Left cardiac atrium (tissue), 4 donors: ENCODE measurements around the gene CBFA2T3. TPM values are rescaled to one million over a fixed set of nuclear protein-coding genes. Genes with fewer than 3 reads are reported as not detected.
"Not testable (repeated sequence)": the region's sequence is repeated elsewhere in the genome, so short reads cannot be mapped to it uniquely, and the experiment has no call there.

Source experiments
- ATAC-seq, 2 donors: fragments of 200-7000 bp; cut with Tn5 transposase; one replicate each; pipeline ENCODE4 v1.9.1; 2020; ENCODE audit warnings: mild to moderate bottlenecking in 2 of 2, moderate library complexity in 2 of 2
- DNase-seq: peaks from one replicate; pipeline ENCODE4 v3.0.0-alpha.2; 2020
- intact Hi-C, 2 donors: fragments of 100-400 bp; cut with DNase I; formaldehyde crosslinking; loops; one replicate each; pipeline versions ENCODE4 v1.14.1 to v1.15.1; 2022 to 2023
- total RNA-seq, 2 donors: library from RNA; stranded (reverse); fragmentation: NEBNext Ultra II Directional; extraction: Animal tissue kit (Norgen Biotek cat#: 25700); gene quantifications; one replicate each; pipeline ENCODE4 v1.2.1, GENCODE V29; 2021
- donor health status: DM: no; HTN: yes; CAD: no.
- donor health status: DM: no; HTN: yes; CAD: no; lungs with severe emphysema.
- donor health status: DM: yes; HTN: yes; CAD: no.
- donor health status: Dilated cardiomyopathy.

The CBFA2T3 gene
- total RNA-seq, 2 donors from 2014 or later: 6.5 to 6.6 TPM

DNA sequence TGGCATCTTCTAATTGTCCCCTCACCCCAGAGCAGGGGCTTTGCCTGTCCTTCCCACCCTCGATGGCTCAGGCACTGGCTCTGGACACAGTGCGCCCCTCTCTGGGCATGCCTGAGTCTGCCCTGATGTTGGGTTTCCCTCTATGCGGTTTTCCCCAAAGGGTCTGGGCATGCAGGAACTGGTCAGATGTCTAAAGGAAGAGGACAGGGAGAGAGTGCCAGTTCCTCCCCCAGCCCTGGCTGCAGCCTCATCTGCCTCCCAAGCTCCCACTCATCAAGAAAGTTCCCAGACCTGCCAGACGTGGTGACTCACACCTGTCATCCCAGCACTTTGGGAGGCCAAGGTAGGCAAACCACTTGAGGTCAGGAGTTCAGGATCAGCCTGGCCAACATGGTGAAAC lies 69.2 kb downstream of the CBFA2T3 start:
- DNase-seq (no peak), ATAC-seq (no peak)
- intact Hi-C loops: no loop called here

DNA sequence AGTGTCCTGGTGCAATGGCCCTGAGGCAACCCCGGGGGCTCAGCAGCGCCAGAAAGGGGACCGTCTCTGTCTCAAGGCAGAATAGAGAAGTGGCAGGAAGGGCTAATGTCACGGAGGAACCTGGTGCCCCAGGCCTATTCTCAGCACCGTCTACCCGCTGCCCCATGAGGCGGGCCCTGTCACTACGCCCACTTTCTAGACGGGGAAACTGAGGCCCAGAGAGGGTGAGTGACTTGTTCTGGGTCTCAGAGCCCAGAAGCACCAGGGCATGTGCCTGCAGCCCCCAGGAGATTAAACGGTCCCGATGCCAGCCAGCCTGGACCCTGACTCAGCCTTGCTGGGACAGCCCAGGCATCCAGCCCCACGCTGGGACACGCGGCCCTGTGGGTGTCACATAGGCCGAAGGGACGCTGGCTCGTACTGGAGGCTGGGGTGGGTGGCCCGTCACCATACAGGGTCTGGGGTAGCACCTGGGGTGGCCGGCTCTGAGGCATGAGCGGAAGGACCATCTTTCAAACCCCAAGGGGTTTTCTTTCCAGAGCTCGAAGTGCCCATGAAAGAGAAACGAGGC lies 70.4 kb downstream of the CBFA2T3 start:
- intact Hi-C loops: no loop called here
- DNase-seq: no peak
- ATAC-seq: no peak

DNA sequence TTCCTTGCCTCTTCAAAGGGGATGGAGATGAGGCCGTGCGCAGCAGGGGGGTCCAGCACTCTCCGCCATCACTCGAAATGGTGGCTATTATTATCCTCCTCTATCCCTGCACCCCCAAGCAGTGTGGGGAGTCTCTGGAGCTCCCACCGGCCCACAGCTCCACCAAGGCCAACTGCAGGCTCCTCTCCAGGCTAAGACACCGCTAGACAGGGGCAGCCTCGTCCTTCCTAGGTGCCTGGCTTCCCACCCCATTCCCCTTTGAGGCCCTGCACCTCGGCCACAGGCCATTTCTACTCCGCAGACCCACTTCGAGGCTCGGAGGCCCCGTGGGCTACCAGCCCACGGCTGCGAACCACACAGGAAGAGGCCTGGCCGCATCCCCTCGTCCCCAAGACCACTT lies 71.0 kb downstream of the CBFA2T3 start:
- intact Hi-C loops: no loop called here
- ATAC-seq (no peak), DNase-seq (no peak)

DNA sequence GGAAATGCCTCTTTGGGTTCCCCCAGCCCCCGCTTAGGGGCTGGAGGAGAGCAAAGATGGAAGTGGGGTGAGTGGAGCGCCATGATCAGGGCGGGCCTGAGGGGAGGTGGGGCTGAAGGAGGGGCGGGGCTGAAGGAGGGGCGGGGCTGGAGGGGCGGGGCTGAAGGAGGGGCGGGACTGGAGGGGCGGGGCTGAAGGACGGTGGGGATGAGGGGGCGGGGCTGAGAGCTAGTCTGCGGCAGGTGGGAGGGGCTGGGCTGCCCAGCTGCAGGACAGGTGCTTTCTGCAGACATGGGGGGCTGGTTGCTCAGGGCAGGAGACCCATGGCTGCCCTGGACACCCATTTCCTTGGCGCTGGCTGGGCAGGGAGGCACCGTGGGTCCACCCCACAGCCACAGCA lies 71.4 kb downstream of the CBFA2T3 start:
- intact Hi-C loops: no loop called here
- DNase-seq (no peak), ATAC-seq (no peak)

DNA sequence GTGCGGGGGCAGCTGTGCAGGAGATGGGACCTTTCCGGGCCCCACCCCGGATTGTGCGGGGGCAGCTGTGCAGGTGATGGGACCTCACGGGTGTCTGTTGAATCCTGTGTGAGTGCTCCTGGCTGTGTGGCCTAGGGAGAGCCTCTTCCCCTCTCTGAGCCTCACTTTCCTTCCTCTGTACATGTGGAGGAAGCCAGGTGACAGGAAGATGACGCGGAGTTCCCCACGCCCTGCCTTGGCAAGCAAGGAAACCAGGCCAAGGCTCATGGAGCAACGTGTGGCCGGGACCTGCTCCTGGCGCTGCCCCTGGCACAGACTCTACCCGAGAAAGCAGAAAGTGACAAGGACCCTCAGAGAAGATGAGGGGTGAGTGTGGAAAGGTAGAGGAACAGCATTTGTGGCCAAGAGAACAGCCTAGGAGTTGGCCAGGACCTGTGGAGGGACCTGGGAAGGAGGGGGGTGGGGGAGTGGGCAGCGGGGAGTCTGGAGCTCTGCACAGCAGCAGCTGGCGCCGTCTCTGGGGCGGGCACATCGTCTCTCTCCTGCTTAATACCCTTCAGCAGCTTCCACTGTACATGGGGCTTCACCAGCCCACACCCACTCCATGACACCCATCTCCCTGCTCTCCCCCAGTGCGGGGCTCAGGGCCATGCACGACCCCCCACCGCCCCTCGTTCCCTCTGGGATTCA lies 72.2 kb downstream of the CBFA2T3 start:
- DNase-seq: no peak
- ATAC-seq: no peak
- intact Hi-C loops: no loop called here

DNA sequence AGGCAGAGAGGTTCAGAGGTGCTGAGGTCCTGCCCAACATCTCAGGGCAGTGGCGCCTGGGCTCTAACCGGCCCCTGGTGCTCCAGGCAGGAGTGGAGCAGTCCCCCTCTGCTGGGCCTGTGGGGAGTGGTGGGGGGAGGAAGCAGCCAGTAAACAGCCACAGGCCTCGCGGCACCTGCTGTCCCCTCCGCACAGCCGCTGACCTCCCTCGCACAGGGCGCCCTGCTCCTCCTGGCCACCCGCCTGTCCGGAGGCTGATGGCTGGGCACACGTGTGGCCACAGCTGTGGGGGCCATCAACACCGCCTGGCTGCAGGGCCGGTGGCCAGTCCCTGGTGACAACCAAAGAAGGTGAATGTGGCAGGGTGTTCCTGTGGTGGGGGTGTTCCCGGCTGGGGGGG lies 73.7 kb downstream of the CBFA2T3 start:
- DNase-seq (no peak), ATAC-seq (no peak)
- intact Hi-C loops: loop anchor here in 1 of 2 donors (2.0 kb wide), 1 partner anchor 32 kb away; no protein-coding TSS in a partner anchor

DNA sequence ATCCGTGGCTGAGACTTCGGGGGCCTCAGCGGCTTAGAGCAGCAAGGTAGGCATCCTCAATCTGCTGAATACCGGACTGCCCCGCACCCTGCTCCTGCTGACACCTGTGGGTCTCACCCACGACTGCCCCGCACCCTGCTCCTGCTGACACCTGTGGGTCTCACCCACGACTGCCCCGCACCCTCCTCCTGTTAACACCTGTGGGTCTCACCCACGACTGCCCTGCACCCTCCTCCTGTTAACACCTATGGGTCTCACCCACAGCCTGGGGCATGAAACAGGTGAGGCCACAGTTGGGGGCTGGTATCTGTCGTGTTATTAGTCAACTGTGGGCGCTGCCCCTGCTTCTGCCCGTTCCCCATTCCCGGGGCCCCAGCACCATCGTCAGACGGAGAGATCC lies 74.3 kb downstream of the CBFA2T3 start:
- DNase-seq: no peak
- intact Hi-C loops: loop anchor here in 1 of 2 donors (2.0 kb wide), 1 partner anchor 32 kb away; no protein-coding TSS in a partner anchor
- no peak for ATAC-seq

DNA sequence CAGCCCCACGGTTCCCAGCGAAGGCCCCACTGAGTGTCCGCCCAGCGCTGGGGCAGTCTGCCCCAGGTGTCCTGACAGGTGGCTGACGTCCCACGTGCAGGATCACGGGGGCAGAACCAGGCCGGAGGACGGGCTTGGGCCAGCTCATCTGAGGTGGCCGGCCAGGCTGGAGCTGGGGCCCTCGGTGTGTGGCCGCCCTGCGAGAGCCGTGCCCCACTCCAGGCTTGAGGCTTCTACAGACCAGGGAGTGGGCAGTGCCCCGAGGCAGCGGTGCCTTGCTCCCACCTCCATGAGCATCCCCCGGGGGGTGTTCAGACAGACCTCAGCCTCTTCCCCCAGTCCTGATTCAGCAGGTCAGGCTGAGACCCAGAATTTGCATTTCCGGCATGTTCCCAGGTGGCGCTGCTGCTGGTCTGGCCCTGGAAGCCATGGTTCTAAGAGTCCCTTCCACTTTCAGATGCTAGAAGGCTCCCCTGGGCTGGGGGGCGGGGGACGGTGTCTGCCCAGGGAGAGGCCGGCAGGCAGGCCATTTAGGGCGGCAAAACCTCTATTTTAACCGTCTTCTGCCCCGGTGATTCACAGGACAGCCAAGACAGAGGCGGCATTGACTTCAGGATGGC lies 75.2 kb downstream of the CBFA2T3 start:
- no peak for DNase-seq
- intact Hi-C loops: loop anchor here in 1 of 2 donors (2.0 kb wide), 1 partner anchor 31 kb away; no protein-coding TSS in a partner anchor
- no peak for ATAC-seq

DNA sequence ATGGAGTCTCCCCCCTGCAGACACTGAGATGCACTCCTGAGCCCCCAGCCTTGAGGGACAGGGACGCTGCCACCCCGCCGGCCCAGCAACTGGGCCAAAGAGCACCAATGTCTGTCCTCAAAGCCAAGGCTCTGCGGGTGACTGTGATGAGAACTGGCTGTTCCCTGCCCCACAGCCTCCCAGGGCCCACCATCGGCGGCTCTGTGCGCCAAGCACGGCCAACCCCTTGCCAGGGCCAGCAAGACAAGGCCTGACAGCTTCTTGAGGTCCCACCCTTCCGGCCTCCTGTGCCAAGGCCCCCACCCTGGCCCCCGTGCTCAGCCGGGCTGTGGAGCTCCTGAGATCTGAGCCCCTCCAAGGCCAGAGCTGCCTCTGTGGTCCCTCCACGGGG lies 76.3 kb downstream of the CBFA2T3 start:
- no peak for ATAC-seq
- DNase-seq: no peak
- intact Hi-C loops: no loop called here

DNA sequence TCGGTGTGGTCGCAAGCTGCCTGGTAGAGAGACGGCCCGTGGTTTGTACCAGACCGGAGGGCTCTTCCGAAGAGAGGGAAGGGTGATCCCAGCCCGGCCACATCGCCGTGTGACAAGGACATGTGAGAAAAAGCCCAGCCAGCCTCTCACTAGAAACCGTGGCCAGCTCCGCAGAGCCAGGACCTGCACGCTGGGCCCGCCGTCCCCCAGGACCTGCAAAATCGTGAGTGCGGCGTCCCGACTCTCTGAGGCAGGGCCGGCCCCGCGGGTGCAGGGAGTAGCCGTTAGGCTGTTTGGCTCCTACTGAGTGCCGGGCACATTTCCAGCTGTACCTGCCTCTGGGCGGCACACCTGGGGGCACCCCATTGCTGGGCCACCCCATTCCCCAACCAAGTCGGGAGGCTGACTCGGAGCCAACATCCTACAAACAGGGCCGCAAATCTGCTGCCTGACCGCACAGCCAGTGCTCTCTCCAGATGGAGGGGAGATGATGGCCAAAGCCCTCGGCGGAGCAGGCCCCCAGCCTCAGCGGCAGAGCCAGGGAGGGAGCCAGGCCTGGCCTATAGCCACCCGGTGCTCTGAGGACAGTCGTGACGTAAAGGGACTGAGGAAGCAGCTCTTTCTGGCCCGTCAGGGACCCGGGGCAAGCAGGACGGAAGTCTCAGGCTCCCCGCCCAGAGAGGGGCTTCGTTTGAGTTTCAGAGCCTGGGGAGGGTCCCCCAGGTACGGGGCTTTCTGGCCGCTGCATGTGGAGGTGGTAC lies 76.9 kb downstream of the CBFA2T3 start:
- DNase-seq: no peak
- no peak for ATAC-seq
- intact Hi-C loops: no loop called here

DNA sequence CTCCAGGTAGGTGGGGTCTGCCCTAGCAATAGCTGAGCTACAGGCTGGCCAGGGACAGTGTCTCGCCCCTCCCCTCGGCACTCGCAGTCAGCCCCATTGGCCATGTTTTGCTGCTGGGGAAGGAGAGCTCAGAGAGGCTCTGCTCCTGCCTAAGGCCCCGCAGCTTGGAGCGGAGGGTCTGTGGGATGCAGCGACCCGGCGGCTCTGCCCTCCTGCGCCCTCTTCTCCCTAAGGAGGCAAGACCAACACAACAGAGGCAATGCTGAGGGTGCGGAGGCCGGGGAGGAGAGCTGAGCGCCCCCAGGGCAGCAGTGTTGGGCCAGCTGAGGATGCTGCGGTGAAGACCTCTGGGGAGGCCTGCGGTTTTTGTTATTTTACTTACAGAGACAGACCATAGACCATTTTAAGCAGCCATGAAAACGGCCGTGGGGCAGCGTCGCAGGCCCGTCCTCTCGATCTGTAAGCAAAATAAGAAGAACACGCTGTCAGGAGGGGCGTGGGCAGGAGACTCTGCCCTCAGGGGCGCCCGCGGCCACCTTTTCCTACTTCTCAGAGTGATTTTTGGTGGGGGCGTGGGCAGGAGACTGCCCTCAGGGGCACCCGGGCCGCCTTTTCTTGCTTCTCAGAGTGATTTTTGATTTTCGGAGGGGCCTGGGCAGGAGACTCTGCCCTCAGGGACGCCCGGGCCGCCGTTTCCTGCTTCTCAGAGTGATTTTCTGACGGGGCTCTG lies 79.1 kb downstream of the CBFA2T3 start:
- no peak for ATAC-seq
- intact Hi-C loops: no loop called here
- DNase-seq: no peak

DNA sequence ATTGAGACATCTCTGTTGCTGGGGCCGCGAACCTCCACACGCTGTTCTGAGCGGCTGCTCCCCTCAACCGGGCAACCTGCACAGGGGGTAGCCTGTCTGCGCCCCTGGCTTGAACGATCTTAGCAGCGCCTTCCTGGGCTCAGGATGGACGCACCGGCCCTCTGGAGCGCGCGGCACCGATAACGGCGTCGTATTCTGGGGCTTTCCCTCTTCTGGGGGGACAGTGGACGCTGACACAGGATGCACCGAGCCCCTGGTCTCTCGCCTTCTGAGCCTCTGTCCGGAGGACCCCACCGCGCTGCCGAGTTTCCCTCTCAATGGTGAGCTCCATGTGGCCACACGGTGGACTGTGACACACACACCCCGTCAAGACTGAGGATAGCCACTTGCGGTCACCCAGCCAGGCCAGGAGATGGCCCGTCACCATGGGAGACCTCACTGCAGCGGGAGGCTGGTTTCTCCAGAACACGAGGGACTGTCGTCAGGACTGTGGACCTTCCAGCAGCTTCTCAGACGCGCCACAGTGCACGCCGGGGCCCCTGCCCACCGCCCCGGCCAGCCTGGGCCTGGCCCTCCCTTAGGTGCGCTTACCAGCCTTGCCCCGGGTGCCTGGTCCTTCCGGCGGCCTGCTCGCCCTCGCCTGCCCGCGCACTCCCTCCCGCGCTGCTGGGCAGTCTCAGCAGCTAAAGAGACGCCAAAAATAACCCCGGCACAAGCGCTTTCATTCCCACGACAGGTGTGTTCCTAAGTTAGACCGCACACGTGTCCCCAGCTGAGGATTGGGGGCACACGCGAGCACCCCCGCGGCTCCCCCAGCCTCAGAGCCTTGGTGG lies 80.6 kb downstream of the CBFA2T3 start:
- ATAC-seq (no peak), DNase-seq (no peak)
- intact Hi-C loops: no loop called here

DNA sequence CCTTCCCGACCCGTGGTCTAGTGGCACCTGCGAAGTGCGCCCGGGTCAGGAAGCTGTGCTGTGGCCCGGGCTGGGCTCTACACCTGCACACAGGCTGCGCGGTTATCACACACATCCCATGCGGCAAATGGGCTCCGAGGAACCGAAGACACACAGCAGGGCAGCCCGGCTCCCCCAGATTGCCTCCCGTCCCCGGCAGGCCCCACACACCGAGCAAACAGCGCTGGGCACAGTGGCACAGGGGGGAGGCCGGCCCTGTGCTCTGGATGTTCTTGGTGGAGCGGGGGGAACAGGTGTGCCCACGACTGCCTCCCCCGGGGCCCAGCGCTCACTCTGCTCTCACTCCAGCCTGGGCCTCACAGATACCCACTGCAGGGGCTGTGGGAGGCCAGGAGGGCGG lies 81.7 kb downstream of the CBFA2T3 start:
- DNase-seq (no peak), ATAC-seq (no peak)
- intact Hi-C loops: no loop called here

DNA sequence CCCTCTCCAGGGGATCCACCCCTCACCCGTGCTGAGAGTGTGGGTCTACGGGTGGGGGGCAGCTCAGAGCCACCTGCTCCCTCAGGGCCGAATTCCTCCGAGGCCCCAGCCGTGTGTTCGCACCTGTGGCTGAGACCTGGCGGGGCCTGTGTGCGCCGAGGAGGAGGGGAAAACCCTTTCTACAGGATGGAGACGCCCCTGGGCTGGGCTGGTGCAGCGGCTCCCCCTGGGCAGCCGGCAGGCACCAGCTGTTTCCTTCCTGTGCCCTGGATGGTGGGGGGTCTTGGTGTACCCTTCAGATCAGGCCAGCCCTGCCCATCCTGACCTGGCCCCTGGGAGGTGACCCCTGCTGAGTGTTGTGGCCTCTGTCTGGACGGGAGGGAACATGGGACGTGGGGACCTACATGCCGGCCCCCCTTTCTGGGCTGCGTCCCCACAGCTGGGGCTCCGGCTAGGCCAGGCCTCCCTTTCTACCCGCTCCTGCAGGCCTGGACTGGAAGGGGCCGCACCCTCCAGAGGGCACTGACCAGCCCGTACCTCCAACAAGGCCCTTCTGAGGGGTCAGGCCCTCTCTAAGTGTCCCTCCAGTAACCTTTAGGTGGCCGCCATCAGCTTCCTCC lies 82.2 kb downstream of the CBFA2T3 start:
- intact Hi-C loops: no loop called here
- ATAC-seq (no peak), DNase-seq (no peak)

DNA sequence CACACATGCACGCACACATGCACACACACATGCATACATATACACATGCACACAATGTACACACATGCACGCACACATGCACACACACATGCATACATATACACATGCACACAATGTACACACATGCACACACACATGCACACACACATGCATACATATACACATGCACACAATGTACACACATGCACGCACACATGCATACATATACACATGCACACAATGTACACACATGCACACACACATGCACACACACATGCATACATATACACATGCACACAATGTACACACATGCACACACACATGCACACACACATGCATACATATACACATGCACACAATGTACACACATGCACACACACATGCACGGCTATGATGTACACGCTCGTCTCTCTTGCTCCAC lies 82.7 kb downstream of the CBFA2T3 start:
- ATAC-seq, DNase-seq, intact Hi-C loops: not testable (repeated sequence)

DNA sequence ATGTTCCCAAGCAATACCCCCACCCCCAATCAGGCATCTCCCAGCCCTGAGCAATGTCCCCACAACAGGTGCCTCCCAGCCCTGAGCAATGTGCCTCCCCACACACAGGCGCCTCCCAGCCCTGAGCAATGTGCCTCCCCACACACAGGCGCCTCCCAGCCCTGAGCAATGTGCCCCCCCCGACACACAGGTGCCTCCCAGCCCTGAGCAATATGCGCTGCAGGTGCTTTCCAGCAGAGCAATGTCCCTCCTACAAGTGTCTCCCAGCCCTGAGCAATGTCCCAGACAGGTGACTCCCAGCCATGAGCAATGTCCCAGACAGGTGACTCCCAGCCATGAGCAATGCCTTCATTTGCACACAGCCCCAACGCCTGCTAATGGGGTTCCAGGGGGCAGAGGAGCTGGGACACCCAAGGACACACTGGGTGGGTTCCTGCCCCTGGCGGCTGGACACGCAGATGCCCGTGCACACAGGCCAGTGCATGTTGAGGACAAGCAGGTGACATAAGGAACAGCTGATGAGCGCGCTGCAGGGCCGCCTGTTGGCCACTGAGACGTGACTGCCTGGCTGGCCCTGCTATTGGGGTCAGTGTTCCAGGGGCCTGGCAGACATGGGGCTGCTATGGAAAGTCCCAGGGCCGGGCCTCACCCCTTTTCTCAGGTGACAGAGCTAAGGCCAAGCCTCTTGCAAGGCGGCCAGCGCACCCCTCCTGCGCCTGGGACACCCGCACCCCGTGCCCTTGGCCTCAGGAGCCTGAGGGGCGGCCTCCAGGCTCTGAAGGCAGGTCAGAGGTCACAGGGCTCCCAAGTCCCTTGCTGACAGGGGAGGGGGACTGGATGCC lies 83.7 kb downstream of the CBFA2T3 start:
- ATAC-seq (no peak), DNase-seq (no peak)
- intact Hi-C loops: no loop called here

DNA sequence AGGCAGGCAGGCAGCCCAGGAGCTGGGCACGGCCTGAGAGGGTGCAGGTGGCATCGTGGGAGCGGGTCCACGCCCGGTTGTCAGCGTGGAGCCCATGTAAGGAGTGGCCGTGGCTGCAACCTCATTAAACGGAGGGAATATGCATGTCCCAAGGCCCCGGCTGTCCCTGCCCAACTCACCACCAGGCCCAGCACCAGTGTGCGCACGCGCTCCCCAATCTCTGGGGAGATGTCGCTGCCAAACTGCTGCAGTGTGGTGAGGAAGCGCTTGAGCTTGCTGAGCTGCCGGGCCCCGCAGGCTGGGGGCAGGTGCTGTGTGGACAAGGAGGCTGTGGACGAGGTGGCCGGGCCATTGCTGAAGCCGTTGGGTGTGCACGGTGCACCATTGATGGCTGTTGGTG lies 84.9 kb downstream of the CBFA2T3 start:
- intact Hi-C loops: no loop called here
- DNase-seq: no peak
- no peak for ATAC-seq
